Nephron progenitor cell (in vitro differentiated cells): ENCODE data around the gene MEX3A.
A peak's percentile ranks its signal among the peaks of the same experiment; 100 is the strongest.

Source experiments
- DNase-seq: peaks from one replicate; pipeline ENCODE4 v3.0.0; 2021
- H3K27ac Mint-ChIP-seq: 2 replicates; pipeline ENCODE4 v1.8.0; 2021; ENCODE audit warnings: mild to moderate bottlenecking, moderate library complexity, mixed read lengths
- H3K27me3 Mint-ChIP-seq: 2 replicates; pipeline ENCODE4 v1.8.0; 2021; ENCODE audit warnings: mild to moderate bottlenecking, low read depth, mixed read lengths; ENCODE audit not compliant: poor library complexity
- H3K36me3 Mint-ChIP-seq: 2 replicates; pipeline ENCODE4 v1.8.0; 2021; ENCODE audit warnings: low read depth, mixed read lengths
- H3K4me1 Mint-ChIP-seq: 2 replicates; pipeline ENCODE4 v1.8.0; 2021; ENCODE audit warnings: mixed read lengths
- H3K4me3 Mint-ChIP-seq: 2 replicates; pipeline ENCODE4 v1.8.0; 2021; ENCODE audit warnings: mild to moderate bottlenecking, moderate library complexity, mixed read lengths
- H3K9me3 Mint-ChIP-seq: 2 replicates; pipeline ENCODE4 v1.8.0; 2021; ENCODE audit warnings: mild to moderate bottlenecking, moderate library complexity, mixed read lengths
- CTCF ChIP-seq: fragments of 200-600 bp; sonication (generic); IDR thresholded peaks from 2 replicates; pipeline ENCODE4 v1.5.0; 2021; ENCODE audit warnings: antibody characterized with exemption

MEX3A gene

GRCh38 chr1:156098784-156099183 lies 16.5 kb upstream of the MEX3A start:
- Mint-ChIP-seq H3K9me3 (no peaks in the 10 kb centered on the region), H3K4me1 (peaks cover 62% of the 10 kb centered on the region), H3K4me3 (no peak overlapping the region), H3K27me3 (peaks cover 3% of the 10 kb centered on the region), H3K36me3 (peaks cover 41% of the 10 kb centered on the region), H3K27ac (no peak overlapping the region)
- DNase-seq: no peak
- TF ChIP-seq CTCF: no peak

GRCh38 chr1:156097499-156098178 lies 15.4 kb upstream of the MEX3A start:
- Mint-ChIP-seq H3K27ac (no peak overlapping the region), H3K27me3 (peaks cover 3% of the 10 kb centered on the region)

GRCh38 chr1:156096640-156097391 lies 14.6 kb upstream of the MEX3A start:
- peaks cover 3% of the 10 kb centered on the region for H3K27me3 Mint-ChIP-seq
- DNase-seq: peak; percentile 85
- H3K36me3 Mint-ChIP-seq: peaks cover 50% of the 10 kb centered on the region
- H3K9me3 Mint-ChIP-seq: no peaks in the 10 kb centered on the region
- H3K4me1 Mint-ChIP-seq: peaks cover 45% of the 10 kb centered on the region
- TF ChIP-seq CTCF: peak; percentile 92
- no peak overlapping the region for H3K4me3 Mint-ChIP-seq
- H3K27ac Mint-ChIP-seq: peak overlapping the region; percentile 60

More at GRCh38 chr1:156097499-156098178, 15.4 kb upstream of the MEX3A start:
- TF ChIP-seq CTCF: no peak
- Mint-ChIP-seq H3K4me3 (no peak overlapping the region), H3K9me3 (no peaks in the 10 kb centered on the region), H3K4me1 (peaks cover 50% of the 10 kb centered on the region), H3K36me3 (peaks cover 46% of the 10 kb centered on the region)
- no peak for DNase-seq

- TF ChIP-seq CTCF: no peak
- DNase-seq: no peak
- Mint-ChIP-seq H3K4me3 (no peak overlapping the region), H3K9me3 (no peaks in the 10 kb centered on the region), H3K27me3 (peaks cover 3% of the 10 kb centered on the region), H3K4me1 (peaks cover 40% of the 10 kb centered on the region), H3K27ac (peak overlapping the region; percentile 62), H3K36me3 (peaks cover 56% of the 10 kb centered on the region)
Observed at GRCh38 chr1:156095906-156096508, 13.7 kb upstream of the MEX3A start.

GRCh38 chr1:156091610-156092009 lies 9.3 kb upstream of the MEX3A start:
- peaks cover 8% of the 10 kb centered on the region for H3K27me3 Mint-ChIP-seq
- no peak overlapping the region for H3K27ac Mint-ChIP-seq
- DNase-seq: no peak
- H3K4me3 Mint-ChIP-seq: no peak overlapping the region
- no peak for TF ChIP-seq CTCF
- H3K36me3 Mint-ChIP-seq: peaks cover 46% of the 10 kb centered on the region
- peaks cover 43% of the 10 kb centered on the region for H3K4me1 Mint-ChIP-seq
- no peaks in the 10 kb centered on the region for H3K9me3 Mint-ChIP-seq
